Measurements from ENCODE around the gene RPS6KA5.

Gene RPS6KA5

GRCh38 chr14:90810806-90811205 lies 249.6 kb downstream of the RPS6KA5 start:
- no peak for DNase-seq (ENCODE audit: low read depth in 3 of 3, low spot score in 1 of 3)

GRCh38 chr14:90809530-90810312 lies 250.7 kb downstream of the RPS6KA5 start:
- DNase-seq (ENCODE audit: low read depth in 3 of 3, low spot score in 1 of 3) = no peak

- no peak for DNase-seq (ENCODE audit: low read depth in 3 of 3, low spot score in 1 of 3)
These were observed 251.5 kb downstream of the RPS6KA5 start for GRCh38 chr14:90808759-90809529.

- DNase-seq (ENCODE audit: low read depth in 3 of 3, low spot score in 1 of 3) = no peak
These were observed 253.4 kb downstream of the RPS6KA5 start for GRCh38 chr14:90807060-90807459.

- DNase-seq (ENCODE audit: low read depth in 3 of 3, low spot score in 1 of 3) = no peak
These were observed 254.5 kb downstream of the RPS6KA5 start for GRCh38 chr14:90805662-90806540.

- DNase-seq (ENCODE audit: low read depth in 3 of 3, low spot score in 1 of 3) = no peak
These were observed 255.4 kb downstream of the RPS6KA5 start for GRCh38 chr14:90805084-90805391.

- no peak for DNase-seq (ENCODE audit: low read depth in 3 of 3, low spot score in 1 of 3)
These were observed 256.0 kb downstream of the RPS6KA5 start for GRCh38 chr14:90804292-90805083.

- no peak for DNase-seq (ENCODE audit: low read depth in 3 of 3, low spot score in 1 of 3)
These were observed 257.2 kb downstream of the RPS6KA5 start for GRCh38 chr14:90803249-90803648.

- DNase-seq (ENCODE audit: low read depth in 3 of 3, low spot score in 1 of 3) = no peak
These were observed 261.0 kb downstream of the RPS6KA5 start for GRCh38 chr14:90799420-90799819.

- DNase-seq (ENCODE audit: low read depth in 3 of 3, low spot score in 1 of 3) = no peak
These were observed 262.5 kb downstream of the RPS6KA5 start for GRCh38 chr14:90797919-90798318.

Measured in stimulated activated CD4-positive, alpha-beta T cell treated with anti-CD3 and anti-CD28 coated beads, TNF-alpha, amount 100 ng/mL, for 1 hour (primary cell).